ENCODE data around the gene MAN1A1.

DNA sequence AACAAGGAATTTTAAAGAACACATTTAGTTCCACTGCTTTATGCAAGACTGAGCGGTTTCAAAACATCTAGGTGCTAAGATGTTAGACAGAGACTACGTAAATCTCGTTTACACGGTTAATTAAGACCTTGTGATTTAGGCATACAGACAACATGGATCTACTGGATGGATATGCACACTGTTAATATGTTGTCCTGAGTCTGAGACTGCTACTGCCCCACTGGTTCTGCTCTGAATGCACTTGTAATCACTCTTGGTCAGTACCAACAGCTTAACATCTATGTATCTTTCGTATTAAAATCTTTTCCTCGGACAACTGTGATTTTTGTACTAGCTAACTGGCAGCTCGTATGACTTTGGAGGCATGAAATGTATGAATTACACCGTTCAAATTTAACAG is 3.1 kb downstream of the MAN1A1 start:
- no peak for TF ChIP-seq EP300 (conservative IDR thresholded peaks at IDR 0.05; ENCODE audit: poor library complexity, severe bottlenecking)
- no peak for TF ChIP-seq RAD21 (conservative IDR thresholded peaks at IDR 0.05)
- TF ChIP-seq, protein P1, sequence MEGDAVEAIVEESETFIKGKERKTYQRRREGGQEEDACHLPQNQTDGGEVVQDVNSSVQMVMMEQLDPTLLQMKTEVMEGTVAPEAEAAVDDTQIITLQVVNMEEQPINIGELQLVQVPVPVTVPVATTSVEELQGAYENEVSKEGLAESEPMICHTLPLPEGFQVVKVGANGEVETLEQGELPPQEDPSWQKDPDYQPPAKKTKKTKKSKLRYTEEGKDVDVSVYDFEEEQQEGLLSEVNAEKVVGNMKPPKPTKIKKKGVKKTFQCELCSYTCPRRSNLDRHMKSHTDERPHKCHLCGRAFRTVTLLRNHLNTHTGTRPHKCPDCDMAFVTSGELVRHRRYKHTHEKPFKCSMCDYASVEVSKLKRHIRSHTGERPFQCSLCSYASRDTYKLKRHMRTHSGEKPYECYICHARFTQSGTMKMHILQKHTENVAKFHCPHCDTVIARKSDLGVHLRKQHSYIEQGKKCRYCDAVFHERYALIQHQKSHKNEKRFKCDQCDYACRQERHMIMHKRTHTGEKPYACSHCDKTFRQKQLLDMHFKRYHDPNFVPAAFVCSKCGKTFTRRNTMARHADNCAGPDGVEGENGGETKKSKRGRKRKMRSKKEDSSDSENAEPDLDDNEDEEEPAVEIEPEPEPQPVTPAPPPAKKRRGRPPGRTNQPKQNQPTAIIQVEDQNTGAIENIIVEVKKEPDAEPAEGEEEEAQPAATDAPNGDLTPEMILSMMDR (IDR thresholded peaks at IDR 0.05; ENCODE audit: poor library complexity, severe bottlenecking): no peak
- TF ChIP-seq EZH2 (IDR thresholded peaks at IDR 0.05; ENCODE audit: borderline replicate concordance, insufficient read depth, low read length, poor library complexity, severe bottlenecking): no peak
- no peak for TF ChIP-seq TAF1 (IDR thresholded peaks at IDR 0.05; ENCODE audit: low read depth)

Data from neural cell (in vitro differentiated cells).